Mesenteric fat pad (tissue), 1 donor: Measurements from ENCODE around the gene OTUB1. TPM values are rescaled to one million over a fixed set of nuclear protein-coding genes. Genes with fewer than 3 reads are reported as not detected.

Experiments used
- DNase-seq: peaks from one replicate; pipeline ENCODE4 v3.0.0-alpha.2; 2020; ENCODE audit warnings: low spot score
- total RNA-seq: library from RNA; stranded (reverse); fragmentation: NEBNext Ultra II Directional; extraction: Animal tissue kit (Norgen Biotek cat#: 25700); gene quantifications from one replicate; pipeline ENCODE4 v1.2.1, GENCODE V29; 2021
- donor health status: DM: yes; HTN: yes; CAD: no.

OTUB1 gene
- total RNA-seq, 1 donor from 2014 or later = 44.3 TPM

GRCh38 chr11:64004590-64004984, 18.3 kb downstream of the OTUB1 start:
- no peak for DNase-seq

- DNase-seq = no peak
Observed at GRCh38 chr11:64005691-64006090, 19.5 kb downstream of the OTUB1 start.

GRCh38 chr11:64006398-64006797, 20.2 kb downstream of the OTUB1 start:
- DNase-seq = no peak

GRCh38 chr11:64007160-64007628, 21.0 kb downstream of the OTUB1 start:
- no peak for DNase-seq

- DNase-seq = peak; percentile 93
Observed at GRCh38 chr11:64007629-64008282, 21.5 kb downstream of the OTUB1 start.

- DNase-seq = no peak
Observed at GRCh38 chr11:64008283-64008913, 22.2 kb downstream of the OTUB1 start.

- DNase-seq = no peak
Observed at GRCh38 chr11:64008914-64009633, 22.8 kb downstream of the OTUB1 start.

- DNase-seq = no peak
Observed at GRCh38 chr11:64009710-64010109, 23.5 kb downstream of the OTUB1 start.

- DNase-seq = no peak
Observed at GRCh38 chr11:64010783-64011182, 24.5 kb downstream of the OTUB1 start.

GRCh38 chr11:64011371-64011770, 25.1 kb downstream of the OTUB1 start:
- no peak for DNase-seq

- DNase-seq = no peak
Observed at GRCh38 chr11:64013141-64013896, 27.1 kb downstream of the OTUB1 start.

- no peak for DNase-seq
Observed at GRCh38 chr11:64014356-64014755, 28.1 kb downstream of the OTUB1 start.

- no peak for DNase-seq
Observed at GRCh38 chr11:64015510-64015909, 29.3 kb downstream of the OTUB1 start.

GRCh38 chr11:64015935-64016845, 30.0 kb downstream of the OTUB1 start:
- no peak for DNase-seq

- DNase-seq = no peak
Observed at GRCh38 chr11:64017945-64018224, 31.6 kb downstream of the OTUB1 start.

- no peak for DNase-seq
Observed at GRCh38 chr11:64018310-64018709, 32.1 kb downstream of the OTUB1 start.

GRCh38 chr11:64019106-64020037, 33.1 kb downstream of the OTUB1 start:
- DNase-seq = no peak

- no peak for DNase-seq
Observed at GRCh38 chr11:64020976-64021756, 34.9 kb downstream of the OTUB1 start.

- DNase-seq = no peak
Observed at GRCh38 chr11:64021757-64022093, 35.5 kb downstream of the OTUB1 start.
